Uterus (tissue), 2 donors: ENCODE results near the gene C4orf50.

Source experiments
- CTCF ChIP-seq, 4 experiments: fragments of 200-600 bp in 2 of 4; fragments of 450-650 bp in 2 of 4; sonication (generic) in 2 of 4; IDR thresholded peaks; one replicate each; pipeline ENCODE4 v1.5.1; 2016 to 2019; ENCODE audit warnings: antibody characterized with exemption in 4 of 4, mild to moderate bottlenecking in 2 of 4, moderate library complexity in 1 of 4
- POLR2A ChIP-seq, 2 donors: fragments of 450-650 bp; IDR thresholded peaks; one replicate each; pipeline ENCODE4 v1.6.1; 2016; ENCODE audit warnings: antibody characterized with exemption in 2 of 2, mild to moderate bottlenecking in 1 of 2, moderate library complexity in 1 of 2

GRCh38 chr4:5933116-5933515, 85.1 kb downstream of the C4orf50 start:
- TF ChIP-seq CTCF (IDR thresholded peaks at IDR 0.05) = no peak
- no peak for TF ChIP-seq POLR2A (IDR thresholded peaks at IDR 0.05)
